MM.1S (cell line): ENCODE results near the gene SLIT3.

Experiments
- DNase-seq: peaks from one replicate; pipeline ENCODE4 v3.0.0-alpha.2; 2015
- H2AFZ ChIP-seq: fragments of 300-600 bp; sonication (generic); 2 replicates; pipeline ENCODE4 v1.6.0; 2016; ENCODE audit warnings: antibody characterized with exemption, low read length
- H3F3A ChIP-seq: fragments of 300-600 bp; sonication (generic); 2 replicates; pipeline ENCODE4 v1.6.1; 2016; ENCODE audit warnings: mild to moderate bottlenecking, antibody characterized with exemption, low read length, moderate library complexity, mixed read lengths; ENCODE audit not compliant: insufficient read depth
- H3K27ac ChIP-seq: fragments of 300-600 bp; sonication (generic); 2 replicates; pipeline ENCODE4 v1.5.1; 2016; ENCODE audit warnings: mild to moderate bottlenecking, low read length
- H3K27me3 ChIP-seq: fragments of 300-600 bp; sonication (generic); replicated peaks from 2 replicates; pipeline ENCODE4 v1.6.0; 2016; ENCODE audit warnings: low read length; ENCODE audit not compliant: insufficient read depth
- H3K36me3 ChIP-seq: fragments of 300-600 bp; sonication (generic); replicated peaks from 2 replicates; pipeline ENCODE4 v1.6.1; 2016; ENCODE audit warnings: mild to moderate bottlenecking, low read length, mixed read lengths; ENCODE audit not compliant: insufficient read depth
- H3K4me1 ChIP-seq: fragments of 300-600 bp; sonication (generic); 2 replicates; pipeline ENCODE4 v1.6.1; 2016; ENCODE audit warnings: low read length, mixed read lengths
- H3K4me2 ChIP-seq: fragments of 300-600 bp; sonication (generic); 2 replicates; pipeline ENCODE4 v1.6.0; 2016; ENCODE audit warnings: low read depth, low read length
- H3K4me3 ChIP-seq: fragments of 300-600 bp; sonication (generic); 2 replicates; pipeline ENCODE4 v1.5.1; 2016; ENCODE audit warnings: low read length, mixed read lengths
- H3K79me2 ChIP-seq: fragments of 300-600 bp; sonication (generic); 2 replicates; pipeline ENCODE4 v1.6.1; 2016; ENCODE audit warnings: mixed run types, low read length, mixed read lengths
- H3K9ac ChIP-seq: fragments of 300-600 bp; sonication (generic); 2 replicates; pipeline ENCODE4 v1.6.1; 2016; ENCODE audit warnings: low read length, mixed read lengths
- H3K9me2 ChIP-seq: fragments of 300-600 bp; sonication (generic); replicated peaks from 2 replicates; pipeline ENCODE4 v1.6.1; 2016; ENCODE audit warnings: mild to moderate bottlenecking, low read length, mixed read lengths; ENCODE audit not compliant: insufficient read depth
- H3K9me3 ChIP-seq: fragments of 300-600 bp; sonication (generic); replicated peaks from 2 replicates; pipeline ENCODE4 v1.6.1; 2016; ENCODE audit warnings: mild to moderate bottlenecking, low read length, mixed read lengths; ENCODE audit not compliant: insufficient read depth
- H4K20me1 ChIP-seq: fragments of 300-600 bp; sonication (generic); 2 replicates; pipeline ENCODE4 v1.6.1; 2016; ENCODE audit warnings: mild to moderate bottlenecking, low read length, moderate library complexity, mixed read lengths; ENCODE audit not compliant: insufficient read depth
- EZH2 ChIP-seq: fragments of 300-600 bp; sonication (generic); optimal IDR thresholded peaks from 2 replicates; pipeline ENCODE3; 2017; ENCODE audit warnings: low read depth, mild to moderate bottlenecking, antibody characterized with exemption, low read length, mixed read lengths
- EZH2phosphoT487 ChIP-seq: fragments of 300-600 bp; sonication (generic); IDR thresholded peaks from 2 replicates; pipeline ENCODE4 v1.6.1; 2018; ENCODE audit warnings: antibody characterized with exemption, low read length
- TF ChIP-seq, protein P1 (sequence below): fragments of 300-600 bp; sonication (generic); IDR thresholded peaks from 2 replicates; pipeline ENCODE4 v1.5.1; 2016; ENCODE audit warnings: antibody characterized with exemption, low read length, mixed read lengths

SLIT3 gene

DNA sequence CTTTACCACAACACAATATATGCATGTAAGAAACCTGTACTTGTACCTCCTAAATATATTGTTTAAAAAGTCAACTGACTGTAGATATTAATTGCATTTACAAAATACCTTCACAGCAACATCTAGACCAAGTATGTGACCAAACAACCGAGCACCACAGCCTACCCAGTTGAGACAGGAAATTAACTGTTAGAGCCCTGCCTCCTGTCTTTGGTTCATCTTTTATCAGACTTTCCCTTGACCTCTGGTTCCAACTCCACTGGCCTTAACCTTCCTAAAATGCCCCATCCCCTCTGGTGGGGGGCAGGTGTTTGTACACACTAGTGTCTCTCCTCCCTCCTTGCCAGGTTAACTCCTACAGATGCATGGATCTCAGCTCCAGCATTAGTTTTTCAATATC is 566.8 kb downstream of the SLIT3 start:
- no peak for TF ChIP-seq EZH2phosphoT487
- TF ChIP-seq EZH2: no peak
- TF ChIP-seq, protein P1, sequence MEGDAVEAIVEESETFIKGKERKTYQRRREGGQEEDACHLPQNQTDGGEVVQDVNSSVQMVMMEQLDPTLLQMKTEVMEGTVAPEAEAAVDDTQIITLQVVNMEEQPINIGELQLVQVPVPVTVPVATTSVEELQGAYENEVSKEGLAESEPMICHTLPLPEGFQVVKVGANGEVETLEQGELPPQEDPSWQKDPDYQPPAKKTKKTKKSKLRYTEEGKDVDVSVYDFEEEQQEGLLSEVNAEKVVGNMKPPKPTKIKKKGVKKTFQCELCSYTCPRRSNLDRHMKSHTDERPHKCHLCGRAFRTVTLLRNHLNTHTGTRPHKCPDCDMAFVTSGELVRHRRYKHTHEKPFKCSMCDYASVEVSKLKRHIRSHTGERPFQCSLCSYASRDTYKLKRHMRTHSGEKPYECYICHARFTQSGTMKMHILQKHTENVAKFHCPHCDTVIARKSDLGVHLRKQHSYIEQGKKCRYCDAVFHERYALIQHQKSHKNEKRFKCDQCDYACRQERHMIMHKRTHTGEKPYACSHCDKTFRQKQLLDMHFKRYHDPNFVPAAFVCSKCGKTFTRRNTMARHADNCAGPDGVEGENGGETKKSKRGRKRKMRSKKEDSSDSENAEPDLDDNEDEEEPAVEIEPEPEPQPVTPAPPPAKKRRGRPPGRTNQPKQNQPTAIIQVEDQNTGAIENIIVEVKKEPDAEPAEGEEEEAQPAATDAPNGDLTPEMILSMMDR: no peak
- H3K36me3 ChIP-seq: no peaks in the 10 kb centered on the region

DNA sequence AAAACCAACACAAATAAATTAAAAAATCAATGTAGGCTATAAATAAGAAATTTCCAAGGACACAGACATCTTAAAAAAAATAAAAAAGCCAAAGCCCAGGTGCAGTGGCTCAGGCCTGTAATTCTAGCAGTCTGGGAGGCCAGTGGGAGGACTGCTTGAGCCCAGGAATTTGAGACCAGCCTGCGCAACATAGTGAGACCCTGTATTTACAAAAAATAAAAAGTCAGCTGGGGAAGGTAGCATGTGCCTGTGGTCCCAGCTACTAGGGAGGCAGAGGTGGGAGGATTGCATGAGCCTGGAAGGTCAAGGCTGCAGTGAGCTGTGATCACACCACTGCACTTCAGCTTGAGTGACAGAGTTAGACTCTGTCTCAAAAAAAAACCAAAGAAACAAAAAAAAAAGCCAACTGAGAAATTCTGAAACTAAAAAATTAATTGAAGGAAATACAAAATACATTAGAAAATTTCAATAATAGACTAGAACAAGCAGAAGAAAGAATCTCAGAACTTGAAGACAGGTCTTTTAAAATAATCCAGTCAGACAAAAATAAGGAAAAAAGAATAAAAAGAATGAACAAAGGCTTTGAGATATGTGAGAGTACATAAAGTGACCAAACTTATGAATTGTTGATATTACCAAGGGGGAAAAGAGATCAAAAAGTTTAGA is 572.3 kb downstream of the SLIT3 start:
- Histone ChIP-seq H2AFZ (no peak overlapping the region), H3K27ac (no peak overlapping the region), H3K9me2 (no peaks in the 10 kb centered on the region), H3F3A (no peaks in the 10 kb centered on the region), H3K79me2 (no peaks in the 10 kb centered on the region), H3K9ac (no peak overlapping the region), H3K36me3 (no peaks in the 10 kb centered on the region), H3K9me3 (no peaks in the 10 kb centered on the region), H3K4me1 (no peaks in the 10 kb centered on the region), H3K4me2 (no peak overlapping the region), H4K20me1 (no peaks in the 10 kb centered on the region), H3K4me3 (no peak overlapping the region), H3K27me3 (no peaks in the 10 kb centered on the region)
- no peak for DNase-seq
- no peak for TF ChIP-seq EZH2
- no peak for TF ChIP-seq EZH2phosphoT487
- TF ChIP-seq, protein P1: no peak

More for the DNA sequence above, 566.8 kb downstream of the SLIT3 start:
- Histone ChIP-seq H3K9me3 (no peaks in the 10 kb centered on the region), H3F3A (no peaks in the 10 kb centered on the region), H3K4me3 (no peak overlapping the region), H3K4me1 (0 out of 2 replicates have a peak, but pooled peaks cover 7% of the 10 kb centered on the region), H4K20me1 (no peaks in the 10 kb centered on the region), H3K79me2 (no peaks in the 10 kb centered on the region), H3K9ac (no peak overlapping the region), H3K4me2 (no peak overlapping the region), H3K27me3 (no peaks in the 10 kb centered on the region), H2AFZ (no peak overlapping the region), H3K27ac (no peak overlapping the region), H3K9me2 (no peaks in the 10 kb centered on the region)
- DNase-seq: no peak

DNA sequence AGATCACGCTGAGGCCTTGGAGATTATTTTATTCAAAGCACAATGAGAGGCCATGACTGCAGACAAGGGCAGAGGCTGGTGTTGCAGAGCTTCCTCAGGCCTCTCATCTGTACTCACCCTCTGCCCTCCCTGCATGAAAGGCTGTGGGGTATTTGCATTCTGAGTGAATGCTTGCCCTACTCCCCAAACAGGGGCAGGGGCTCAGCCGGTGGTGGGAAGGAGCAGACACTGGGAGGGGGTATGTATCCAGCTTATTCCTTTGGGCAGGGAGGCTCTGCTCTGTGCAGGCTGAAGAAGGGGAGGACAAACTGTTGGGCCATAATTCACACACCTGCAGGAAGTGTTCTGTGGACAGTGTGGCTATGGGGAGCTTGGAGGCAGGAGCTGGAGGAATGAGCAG is 573.4 kb downstream of the SLIT3 start:
- Histone ChIP-seq H3K4me1 (no peaks in the 10 kb centered on the region), H4K20me1 (no peaks in the 10 kb centered on the region), H3K4me3 (no peak overlapping the region), H3K4me2 (no peak overlapping the region), H3K9me2 (no peaks in the 10 kb centered on the region), H3K9me3 (no peaks in the 10 kb centered on the region), H3K36me3 (no peaks in the 10 kb centered on the region), H2AFZ (no peak overlapping the region), H3K9ac (no peak overlapping the region), H3F3A (no peaks in the 10 kb centered on the region), H3K27me3 (no peaks in the 10 kb centered on the region), H3K79me2 (no peaks in the 10 kb centered on the region), H3K27ac (no peak overlapping the region)
- TF ChIP-seq, protein P1: no peak
- TF ChIP-seq EZH2: no peak
- TF ChIP-seq EZH2phosphoT487: no peak
- DNase-seq: no peak
